GM12878 (cell line): Measurements from ENCODE around the gene TLR1. TPM values are rescaled to one million over a fixed set of nuclear protein-coding genes. Genes with fewer than 3 reads are reported as not detected.
A peak's percentile ranks its signal among the peaks of the same experiment; 100 is the strongest.

Source experiments
- ATAC-seq: fragments of 200-7000 bp; cut with Tn5 transposase; 3 replicates; pipeline ENCODE4 v1.9.1; 2020; ENCODE audit warnings: mild to moderate bottlenecking, moderate library complexity
- BruUV-seq: library from RNA; stranded (reverse); fragments of 400-500 nt; replicated peaks from 2 replicates; lab custom pipeline; 2021; lab: Mats Ljungman, UMichigan
- CTCF ChIA-PET: fragments of 300-600 bp; sonication (Branson Sonifier 250); formaldehyde crosslinking; extraction: SDS; loops from one replicate; lab custom pipeline; 2021; ENCODE audit warnings: inconsistent platforms; lab: Yijun Ruan, JAX
- POLR2A ChIA-PET: fragments of 350-600 bp; formaldehyde crosslinking; extraction: SDS; loops from one replicate; lab custom pipeline; 2021; ENCODE audit warnings: inconsistent platforms; lab: Charles Lee
- RAD21 ChIA-PET: fragments of 300-600 bp; sonication (Branson Sonifier 250); formaldehyde crosslinking; loops from one replicate; lab custom pipeline; 2023; ENCODE audit warnings: antibody characterized with exemption; ENCODE audit not compliant: unreplicated experiment; lab: Charles Lee
- SMC1A ChIA-PET: fragments of 300-600 bp; sonication (Branson Sonifier 250); formaldehyde crosslinking; loops from one replicate; lab custom pipeline; 2023; ENCODE audit not compliant: unreplicated experiment, uncharacterized antibody; lab: Charles Lee
- DNase-seq: peaks from one replicate; pipeline ENCODE4 v3.0.0-alpha.2; 2011; ENCODE audit warnings: low read depth, low spot score
- FAIRE-seq: peaks from 3 replicates; lab custom pipeline; 2011; peaks lifted over from hg19 to GRCh38; lab: Jason Lieb, UNC
- H2AFZ ChIP-seq: 2 replicates; pipeline ENCODE4 v1.6.0; 2011; ENCODE audit warnings: low read depth, low read length, control low read depth; ENCODE audit not compliant: control insufficient read depth
- H3K27ac ChIP-seq: 2 replicates; pipeline ENCODE4 v1.5.1; 2011; ENCODE audit warnings: control low read depth; ENCODE audit not compliant: control insufficient read depth, insufficient read depth
- H3K27me3 ChIP-seq, 2 experiments: replicated peaks in 1 of 2; 2 replicates each; pipeline versions ENCODE4 v1.6.0 to v1.6.1; 2011; ENCODE audit warnings: low read length in 1 of 2; ENCODE audit not compliant: control insufficient read depth in 2 of 2, insufficient read depth in 2 of 2
- H3K36me3 ChIP-seq, 2 experiments: 2 replicates each; pipeline ENCODE4 v1.5.1; 2011; ENCODE audit warnings: low read length in 1 of 2; ENCODE audit not compliant: control insufficient read depth in 2 of 2, insufficient read depth in 2 of 2
- H3K4me1 ChIP-seq: 2 replicates; pipeline ENCODE4 v1.6.1; 2011; ENCODE audit warnings: mild to moderate bottlenecking, low read length, moderate library complexity, mixed read lengths; ENCODE audit not compliant: control insufficient read depth, insufficient read depth
- H3K4me2 ChIP-seq: 2 replicates; pipeline ENCODE4 v1.6.0; 2011; ENCODE audit warnings: control low read depth; ENCODE audit not compliant: control insufficient read depth, insufficient read depth
- H3K4me3 ChIP-seq: fragments of 200-600 bp; sonication (generic); 2 replicates; pipeline ENCODE4 v1.5.1; 2016
- H3K79me2 ChIP-seq: 2 replicates; pipeline ENCODE4 v1.6.0; 2011; ENCODE audit warnings: low read length; ENCODE audit not compliant: control insufficient read depth, insufficient read depth
- H3K9ac ChIP-seq: 2 replicates; pipeline ENCODE4 v1.8.0; 2011; ENCODE audit warnings: low read length, control low read depth, mixed read lengths; ENCODE audit not compliant: control insufficient read depth, insufficient read depth
- H3K9me3 ChIP-seq: replicated peaks from 3 replicates; pipeline ENCODE4 v1.5.1; 2011; ENCODE audit warnings: mild to moderate bottlenecking, low read length; ENCODE audit not compliant: control insufficient read depth, insufficient read depth
- H4K20me1 ChIP-seq: 2 replicates; pipeline ENCODE4 v1.6.0; 2011; ENCODE audit not compliant: control insufficient read depth, insufficient read depth
- CBFB ChIP-seq: IDR thresholded peaks from 2 replicates; pipeline ENCODE4 v1.6.1; 2016; ENCODE audit warnings: antibody characterized with exemption, low read depth
- CREB1 ChIP-seq: IDR thresholded peaks from 2 replicates; pipeline ENCODE4 v1.6.1; 2012; ENCODE audit warnings: low read depth, mild to moderate bottlenecking, inconsistent platforms
- CREM ChIP-seq: IDR thresholded peaks from 2 replicates; pipeline ENCODE4 v1.6.1; 2014; ENCODE audit warnings: antibody characterized with exemption, low read depth
- ETV6 ChIP-seq, 2 experiments: fragments of 450-650 bp in 1 of 2; IDR thresholded peaks in 1 of 2; conservative IDR thresholded peaks in 1 of 2; 2 replicates each; pipeline ENCODE4 v1.6.1; 2014; ENCODE audit warnings: antibody characterized with exemption in 1 of 2, borderline replicate concordance in 1 of 2, low read depth in 1 of 2, mild to moderate bottlenecking in 1 of 2, moderate library complexity in 1 of 2
- MTA3 ChIP-seq: IDR thresholded peaks from 2 replicates; pipeline ENCODE4 v1.6.1; 2012; ENCODE audit warnings: low read length, inconsistent platforms, borderline replicate concordance
- MYB ChIP-seq: fragments of 150-350 bp; IDR thresholded peaks from 2 replicates; pipeline ENCODE4 v1.6.1; 2014; ENCODE audit warnings: mild to moderate bottlenecking, low read depth, low read length, borderline replicate concordance
- RAD51 ChIP-seq: fragments of 450-650 bp; IDR thresholded peaks from 2 replicates; pipeline ENCODE4 v1.6.1; 2016; ENCODE audit warnings: moderate library complexity, mild to moderate bottlenecking, inconsistent platforms
- STAT1 ChIP-seq: fragments of 450-650 bp; conservative IDR thresholded peaks from 2 replicates; pipeline ENCODE4 v1.6.1; 2014; ENCODE audit warnings: antibody characterized with exemption, mild to moderate bottlenecking
- ZNF384 ChIP-seq: IDR thresholded peaks from 2 replicates; pipeline ENCODE4 v1.6.1; 2012; ENCODE audit warnings: low read depth, mild to moderate bottlenecking, low read length, improper control_type of control experiment, borderline replicate concordance
- WGBS: methylation state at CpG from one replicate; pipeline ENCODE4 v1.1.6; 2016; ENCODE audit warnings: low lambda C conversion rate; ENCODE audit not compliant: insufficient replicate concordance, insufficient coverage; ENCODE audit errors: missing lambda C conversion rate; 5-methylcytosine and 5-hydroxymethylcytosine counted together
- in situ Hi-C: fragments of 300-500 bp; cut with MboI; formaldehyde crosslinking; loops from 9 replicates; pipeline ENCODE4 v1.14.3; 2018; ENCODE audit warnings: mixed read lengths
- intact Hi-C: fragments of 100-400 bp; cut with micrococcal nuclease; formaldehyde crosslinking; loops from one replicate; pipeline ENCODE4 v1.14.2; 2022; ENCODE audit not compliant: unreplicated experiment
- polyA plus RNA-seq, 11 experiments: library from polyadenylated mRNA; depleted of rRNA in 4 of 11; unstranded in 6 of 11; stranded (reverse) in 5 of 11; fragments of >200 nt; fragmentation: Nextera tagmentation in 4 of 11; fragmentation: Illumina TruSeq in 1 of 11; extraction: Ambion mirVana in 4 of 11; extraction: Trizol in 1 of 11; gene quantifications; 1 replicate in 1 of 11; 2 replicates in 10 of 11; pipeline versions ENCODE4 v1.2.1 to v1.2.3, GENCODE V29; 2011 to 2016; ENCODE audit warnings: inconsistent platforms in 2 of 11, missing spikeins in 2 of 11, low read depth in 1 of 11
- total RNA-seq, 4 experiments: library from RNA; depleted of rRNA in 3 of 4; stranded (reverse); fragments of >200 nt in 3 of 4; fragmentation: Illumina TruSeq in 1 of 4; extraction: Trizol in 1 of 4; gene quantifications; 2 replicates each; pipeline versions ENCODE4 v1.2.1 to v1.2.3, GENCODE V29; 2013 to 2021
- TF ChIP-seq, protein P1 (sequence below): fragments of 450-650 bp; formaldehyde crosslinking; IDR thresholded peaks from 2 replicates; pipeline ENCODE4 v1.4.0; 2020; ENCODE audit warnings: mild to moderate bottlenecking, moderate library complexity
- TF ChIP-seq, protein P2 (sequence below): fragments of 450-650 bp; IDR thresholded peaks from 2 replicates; pipeline ENCODE4 v1.6.1; 2017; ENCODE audit warnings: mild to moderate bottlenecking, moderate library complexity
- TF ChIP-seq, protein P3 (sequence below): fragments of 450-650 bp; IDR thresholded peaks from 2 replicates; pipeline ENCODE4 v1.6.1; 2016; ENCODE audit warnings: mild to moderate bottlenecking

The TLR1 gene
- total and polyA plus RNA-seq, 10 of the 15 experiments (the other 5 are each of a cell fraction or from before 2014, with no cell fraction given): 9.3 to 57.1 (median 20.4) TPM

DNA sequence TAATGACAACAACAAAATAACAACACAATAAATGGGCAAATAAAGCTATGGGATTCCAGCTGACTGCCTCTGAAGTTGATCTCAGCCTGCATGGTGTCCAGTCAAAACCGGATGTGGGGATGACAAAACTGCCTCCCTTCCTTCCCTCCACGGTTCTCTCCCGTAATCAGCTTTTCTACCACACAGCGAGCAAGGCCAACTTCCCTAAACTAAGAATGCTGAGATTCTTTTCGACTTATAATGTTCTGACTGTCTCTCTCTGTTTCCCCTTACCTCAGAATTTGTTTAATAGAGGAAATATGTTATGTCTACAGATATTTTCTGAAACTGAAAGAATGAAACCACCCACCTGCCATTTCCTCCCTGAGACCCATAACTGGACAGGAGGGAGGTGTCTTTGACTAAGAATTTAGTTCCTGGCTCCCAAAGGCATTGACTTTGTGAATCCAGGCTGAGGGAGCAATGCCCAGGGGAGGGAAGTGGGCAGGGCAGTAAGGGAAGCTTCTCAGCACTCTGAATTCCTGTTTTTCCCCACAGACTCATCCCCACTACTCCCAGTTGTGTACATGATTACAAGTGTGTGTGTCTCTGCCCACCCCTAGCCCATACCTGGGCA lies 1.0 kb upstream of the TLR1 start:
- ChIA-PET POLR2A (interaction anchor here (0.6 to 6.8 kb wide), 10 partner anchors 13 to 540 kb away, joined by 3 to 110 read pairs (median 16); partner anchors contain the start of genes TLR10 and TLR6), CTCF (interaction anchor here (0.8 to 7.0 kb wide), 19 partner anchors 10 to 674 kb away, joined by 3 to 175 read pairs (median 7); partner anchors contain the start of genes TLR10 and TLR6), RAD21 (interaction anchor here (0.7 to 6.7 kb wide), 14 partner anchors 13 to 677 kb away, joined by 3 to 216 read pairs (median 9); partner anchors contain the start of gene TLR10), SMC1A (interaction anchor here (0.6 to 13.9 kb wide), 17 partner anchors 13 to 673 kb away, joined by 3 to 278 read pairs (median 10); partner anchors contain the start of genes TLR10, TLR6 and TMEM156)
- Histone ChIP-seq H4K20me1 (no peaks in the 10 kb centered on the region), H3K4me3 (peak overlapping the region; percentile 41), H2AFZ (peak overlapping the region; percentile 40), H3K9me3 (peaks cover 25% of the 10 kb centered on the region), H3K4me2 (peak overlapping the region; percentile 72), H3K36me3 (peaks cover 0 to 3% of the 10 kb centered on the region in 2 experiments; a peak in 1 of 4 replicates), H3K27me3 (no peaks in the 10 kb centered on the region), H3K79me2 (peaks cover 29% of the 10 kb centered on the region), H3K9ac (peak overlapping the region; percentile 78), H3K27ac (peak overlapping the region; percentile 86), H3K4me1 (peaks cover 20% of the 10 kb centered on the region)
- intact Hi-C loops (loop anchor here (1.0 to 2.0 kb wide), 4 partner anchors 13 to 674 kb away; partner anchors contain the start of genes TLR6 and TMEM156), in situ Hi-C loops (loop anchor here (25.0 kb wide), 1 partner anchor 1382 kb away; the partner anchor contains the start of gene RHOH)
- FAIRE-seq (peak; percentile 91), ATAC-seq (peak; percentile 79), DNase-seq (peak; percentile 98)
- 0% methylated on average over 5 of the region's 5 CpGs for WGBS
- BruUV-seq: no TSS peak
- TF ChIP-seq CREB1 (peak; percentile 67), RAD51 (no peak), CBFB (peak; percentile 51), ZNF384 (no peak), MYB (no peak), ETV6 (conservative IDR thresholded peaks at IDR 0.05 in 1 of 2, IDR thresholded peaks at IDR 0.05 in 1 of 2; ENCODE audit: borderline replicate concordance in 1 of 2, low read depth in 1 of 2) (peak in 1 of 2 experiments; percentile 98; a peak in 2 of 4 replicates), MTA3 (peak; percentile 75; the same call in 1 of the 2 replicates), CREM (peak; percentile 77), STAT1 (no peak)
- TF ChIP-seq, protein P1, sequence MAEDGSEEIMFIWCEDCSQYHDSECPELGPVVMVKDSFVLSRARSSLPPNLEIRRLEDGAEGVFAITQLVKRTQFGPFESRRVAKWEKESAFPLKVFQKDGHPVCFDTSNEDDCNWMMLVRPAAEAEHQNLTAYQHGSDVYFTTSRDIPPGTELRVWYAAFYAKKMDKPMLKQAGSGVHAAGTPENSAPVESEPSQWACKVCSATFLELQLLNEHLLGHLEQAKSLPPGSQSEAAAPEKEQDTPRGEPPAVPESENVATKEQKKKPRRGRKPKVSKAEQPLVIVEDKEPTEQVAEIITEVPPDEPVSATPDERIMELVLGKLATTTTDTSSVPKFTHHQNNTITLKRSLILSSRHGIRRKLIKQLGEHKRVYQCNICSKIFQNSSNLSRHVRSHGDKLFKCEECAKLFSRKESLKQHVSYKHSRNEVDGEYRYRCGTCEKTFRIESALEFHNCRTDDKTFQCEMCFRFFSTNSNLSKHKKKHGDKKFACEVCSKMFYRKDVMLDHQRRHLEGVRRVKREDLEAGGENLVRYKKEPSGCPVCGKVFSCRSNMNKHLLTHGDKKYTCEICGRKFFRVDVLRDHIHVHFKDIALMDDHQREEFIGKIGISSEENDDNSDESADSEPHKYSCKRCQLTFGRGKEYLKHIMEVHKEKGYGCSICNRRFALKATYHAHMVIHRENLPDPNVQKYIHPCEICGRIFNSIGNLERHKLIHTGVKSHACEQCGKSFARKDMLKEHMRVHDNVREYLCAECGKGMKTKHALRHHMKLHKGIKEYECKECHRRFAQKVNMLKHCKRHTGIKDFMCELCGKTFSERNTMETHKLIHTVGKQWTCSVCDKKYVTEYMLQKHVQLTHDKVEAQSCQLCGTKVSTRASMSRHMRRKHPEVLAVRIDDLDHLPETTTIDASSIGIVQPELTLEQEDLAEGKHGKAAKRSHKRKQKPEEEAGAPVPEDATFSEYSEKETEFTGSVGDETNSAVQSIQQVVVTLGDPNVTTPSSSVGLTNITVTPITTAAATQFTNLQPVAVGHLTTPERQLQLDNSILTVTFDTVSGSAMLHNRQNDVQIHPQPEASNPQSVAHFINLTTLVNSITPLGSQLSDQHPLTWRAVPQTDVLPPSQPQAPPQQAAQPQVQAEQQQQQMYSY (CRISPR knock-in tag): no peak
- TF ChIP-seq, protein P2, sequence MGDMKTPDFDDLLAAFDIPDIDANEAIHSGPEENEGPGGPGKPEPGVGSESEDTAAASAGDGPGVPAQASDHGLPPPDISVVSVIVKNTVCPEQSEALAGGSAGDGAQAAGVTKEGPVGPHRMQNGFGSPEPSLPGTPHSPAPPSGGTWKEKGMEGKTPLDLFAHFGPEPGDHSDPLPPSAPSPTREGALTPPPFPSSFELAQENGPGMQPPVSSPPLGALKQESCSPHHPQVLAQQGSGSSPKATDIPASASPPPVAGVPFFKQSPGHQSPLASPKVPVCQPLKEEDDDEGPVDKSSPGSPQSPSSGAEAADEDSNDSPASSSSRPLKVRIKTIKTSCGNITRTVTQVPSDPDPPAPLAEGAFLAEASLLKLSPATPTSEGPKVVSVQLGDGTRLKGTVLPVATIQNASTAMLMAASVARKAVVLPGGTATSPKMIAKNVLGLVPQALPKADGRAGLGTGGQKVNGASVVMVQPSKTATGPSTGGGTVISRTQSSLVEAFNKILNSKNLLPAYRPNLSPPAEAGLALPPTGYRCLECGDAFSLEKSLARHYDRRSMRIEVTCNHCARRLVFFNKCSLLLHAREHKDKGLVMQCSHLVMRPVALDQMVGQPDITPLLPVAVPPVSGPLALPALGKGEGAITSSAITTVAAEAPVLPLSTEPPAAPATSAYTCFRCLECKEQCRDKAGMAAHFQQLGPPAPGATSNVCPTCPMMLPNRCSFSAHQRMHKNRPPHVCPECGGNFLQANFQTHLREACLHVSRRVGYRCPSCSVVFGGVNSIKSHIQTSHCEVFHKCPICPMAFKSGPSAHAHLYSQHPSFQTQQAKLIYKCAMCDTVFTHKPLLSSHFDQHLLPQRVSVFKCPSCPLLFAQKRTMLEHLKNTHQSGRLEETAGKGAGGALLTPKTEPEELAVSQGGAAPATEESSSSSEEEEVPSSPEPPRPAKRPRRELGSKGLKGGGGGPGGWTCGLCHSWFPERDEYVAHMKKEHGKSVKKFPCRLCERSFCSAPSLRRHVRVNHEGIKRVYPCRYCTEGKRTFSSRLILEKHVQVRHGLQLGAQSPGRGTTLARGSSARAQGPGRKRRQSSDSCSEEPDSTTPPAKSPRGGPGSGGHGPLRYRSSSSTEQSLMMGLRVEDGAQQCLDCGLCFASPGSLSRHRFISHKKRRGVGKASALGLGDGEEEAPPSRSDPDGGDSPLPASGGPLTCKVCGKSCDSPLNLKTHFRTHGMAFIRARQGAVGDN: no peak; the same call in 1 of the 2 replicates
- TF ChIP-seq, protein P3, sequence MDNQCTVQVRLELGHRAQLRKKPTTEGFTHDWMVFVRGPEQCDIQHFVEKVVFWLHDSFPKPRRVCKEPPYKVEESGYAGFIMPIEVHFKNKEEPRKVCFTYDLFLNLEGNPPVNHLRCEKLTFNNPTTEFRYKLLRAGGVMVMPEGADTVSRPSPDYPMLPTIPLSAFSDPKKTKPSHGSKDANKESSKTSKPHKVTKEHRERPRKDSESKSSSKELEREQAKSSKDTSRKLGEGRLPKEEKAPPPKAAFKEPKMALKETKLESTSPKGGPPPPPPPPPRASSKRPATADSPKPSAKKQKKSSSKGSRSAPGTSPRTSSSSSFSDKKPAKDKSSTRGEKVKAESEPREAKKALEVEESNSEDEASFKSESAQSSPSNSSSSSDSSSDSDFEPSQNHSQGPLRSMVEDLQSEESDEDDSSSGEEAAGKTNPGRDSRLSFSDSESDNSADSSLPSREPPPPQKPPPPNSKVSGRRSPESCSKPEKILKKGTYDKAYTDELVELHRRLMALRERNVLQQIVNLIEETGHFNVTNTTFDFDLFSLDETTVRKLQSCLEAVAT: peak; percentile 87; the same call in 1 of the 2 replicates
